Activated CD8-positive, alpha-beta T cell treated with anti-CD3 and anti-CD28 coated beads for 36 hours (primary cell): ENCODE measurements around the gene TNK2. TPM values are rescaled to one million over a fixed set of nuclear protein-coding genes. Genes with fewer than 3 reads are reported as not detected.

Experiments used
- ATAC-seq: fragments of 200-7000 bp; cut with Tn5 transposase; one replicate; pipeline ENCODE4 v1.10.0; 2021; ENCODE audit warnings: mild to moderate bottlenecking, moderate library complexity
- CTCF ChIA-PET: fragments of 350-600 bp; sonication (Branson Sonifier 250); formaldehyde crosslinking; loops from one replicate; lab custom pipeline; 2021; ENCODE audit warnings: antibody characterized with exemption; lab: Charles Lee
- POLR2A ChIA-PET: fragments of 350-600 bp; sonication (Branson Sonifier 250); formaldehyde crosslinking; loops from one replicate; lab custom pipeline; 2021; ENCODE audit warnings: antibody characterized with exemption; lab: Charles Lee
- DNase-seq: peaks from one replicate; pipeline ENCODE4 v3.0.0-alpha.2; 2020
- H3K27ac Mint-ChIP-seq: one replicate; pipeline ENCODE4 v1.8.0; 2021; ENCODE audit warnings: mild to moderate bottlenecking, mixed read lengths
- H3K27me3 Mint-ChIP-seq: one replicate; pipeline ENCODE4 v1.8.0; 2021; ENCODE audit warnings: mixed read lengths
- H3K36me3 Mint-ChIP-seq: one replicate; pipeline ENCODE4 v1.8.0; 2021; ENCODE audit warnings: low read depth, mixed read lengths
- H3K4me1 Mint-ChIP-seq: one replicate; pipeline ENCODE4 v1.8.0; 2021; ENCODE audit warnings: low read depth, mixed read lengths
- H3K4me3 Mint-ChIP-seq: one replicate; pipeline ENCODE4 v1.8.0; 2021; ENCODE audit warnings: mild to moderate bottlenecking, moderate library complexity, mixed read lengths
- H3K9me3 Mint-ChIP-seq: one replicate; pipeline ENCODE4 v1.8.0; 2021; ENCODE audit warnings: mixed read lengths
- intact Hi-C: fragments of 100-400 bp; cut with micrococcal nuclease; formaldehyde crosslinking; loops from one replicate; pipeline ENCODE4 v1.10.0; 2022
- total RNA-seq, 2 experiments: library from RNA; stranded (reverse); gene quantifications; one replicate each; pipeline ENCODE4 v1.2.3, GENCODE V29; 2021
- TF ChIP-seq, protein P1 (sequence below): fragments of 200-600 bp; IDR thresholded peaks from one replicate; pipeline ENCODE4 v1.8.0; 2022; ENCODE audit warnings: antibody characterized with exemption, mild to moderate bottlenecking

The TNK2 gene
- total RNA-seq, 2 experiments from 2014 or later, result 41.9 to 43.0 TPM

DNA sequence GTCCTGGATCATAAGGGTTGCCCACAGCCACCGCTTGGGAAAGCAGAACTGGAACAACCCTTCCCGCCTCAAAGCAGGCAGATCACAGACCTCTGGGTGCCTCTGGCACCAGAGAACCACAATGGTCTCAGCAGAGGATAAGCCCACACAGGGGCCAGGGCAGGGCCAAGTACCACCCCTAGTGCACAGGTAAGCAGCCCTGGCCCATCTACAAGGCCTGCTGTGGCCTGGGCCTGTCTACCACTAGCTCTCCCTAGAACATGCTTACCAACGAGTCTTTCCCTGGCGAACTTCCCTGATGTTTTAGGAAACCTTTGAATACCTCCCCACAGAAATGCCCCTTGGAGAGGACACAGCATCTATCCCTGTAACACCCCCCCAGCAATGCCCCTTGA is 28.3 kb downstream of the TNK2 start:
- Mint-ChIP-seq H3K27ac (no peak overlapping the region), H3K27me3 (no peaks in the 10 kb centered on the region), H3K4me3 (no peak overlapping the region), H3K4me1 (peaks cover 2% of the 10 kb centered on the region), H3K36me3 (peaks cover 3% of the 10 kb centered on the region), H3K9me3 (no peaks in the 10 kb centered on the region)
- POLR2A ChIA-PET, result no interaction called here
- TF ChIP-seq, protein P1, sequence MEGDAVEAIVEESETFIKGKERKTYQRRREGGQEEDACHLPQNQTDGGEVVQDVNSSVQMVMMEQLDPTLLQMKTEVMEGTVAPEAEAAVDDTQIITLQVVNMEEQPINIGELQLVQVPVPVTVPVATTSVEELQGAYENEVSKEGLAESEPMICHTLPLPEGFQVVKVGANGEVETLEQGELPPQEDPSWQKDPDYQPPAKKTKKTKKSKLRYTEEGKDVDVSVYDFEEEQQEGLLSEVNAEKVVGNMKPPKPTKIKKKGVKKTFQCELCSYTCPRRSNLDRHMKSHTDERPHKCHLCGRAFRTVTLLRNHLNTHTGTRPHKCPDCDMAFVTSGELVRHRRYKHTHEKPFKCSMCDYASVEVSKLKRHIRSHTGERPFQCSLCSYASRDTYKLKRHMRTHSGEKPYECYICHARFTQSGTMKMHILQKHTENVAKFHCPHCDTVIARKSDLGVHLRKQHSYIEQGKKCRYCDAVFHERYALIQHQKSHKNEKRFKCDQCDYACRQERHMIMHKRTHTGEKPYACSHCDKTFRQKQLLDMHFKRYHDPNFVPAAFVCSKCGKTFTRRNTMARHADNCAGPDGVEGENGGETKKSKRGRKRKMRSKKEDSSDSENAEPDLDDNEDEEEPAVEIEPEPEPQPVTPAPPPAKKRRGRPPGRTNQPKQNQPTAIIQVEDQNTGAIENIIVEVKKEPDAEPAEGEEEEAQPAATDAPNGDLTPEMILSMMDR, result no peak
- intact Hi-C loops, result no loop called here
- DNase-seq (no peak), ATAC-seq (no peak)
- CTCF ChIA-PET, result no interaction called here

DNA sequence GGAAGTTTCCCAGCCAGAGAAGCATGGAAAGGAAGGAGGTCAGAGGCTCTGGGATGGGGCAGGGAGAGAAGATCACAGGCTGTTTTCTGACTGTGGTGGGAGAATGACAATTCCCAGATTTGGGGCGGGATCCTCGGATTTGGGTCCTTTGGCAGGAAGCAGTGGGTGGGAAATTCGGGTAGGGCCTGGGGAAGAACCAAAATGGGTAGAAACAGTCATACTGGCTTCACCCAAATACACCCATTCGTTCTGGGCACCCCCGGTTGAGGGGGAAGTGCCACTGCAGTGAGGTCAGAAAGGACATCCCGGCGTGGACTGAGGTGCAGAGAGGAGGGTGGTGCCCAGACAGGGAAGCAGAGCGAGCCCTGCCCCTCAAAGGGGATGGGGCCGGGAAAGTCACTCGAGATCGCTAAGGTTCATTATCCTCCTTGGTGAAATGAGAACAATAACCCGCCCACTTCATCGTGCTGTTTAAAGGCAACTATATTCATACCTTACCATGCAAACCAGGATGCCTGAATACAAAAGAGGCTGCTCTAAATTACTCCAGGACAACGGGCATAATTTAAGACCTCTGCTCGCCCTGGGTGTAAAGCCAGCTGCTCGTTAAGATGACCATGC is 28.8 kb downstream of the TNK2 start:
- Mint-ChIP-seq H3K4me3 (no peak overlapping the region), H3K36me3 (peaks cover 3% of the 10 kb centered on the region), H3K9me3 (no peaks in the 10 kb centered on the region), H3K27ac (no peak overlapping the region), H3K4me1 (peaks cover 2% of the 10 kb centered on the region), H3K27me3 (no peaks in the 10 kb centered on the region)
- DNase-seq (no peak), ATAC-seq (no peak)
- TF ChIP-seq, protein P1, result no peak
- intact Hi-C loops, result no loop called here
- ChIA-PET POLR2A (no interaction called here), CTCF (no interaction called here)

DNA sequence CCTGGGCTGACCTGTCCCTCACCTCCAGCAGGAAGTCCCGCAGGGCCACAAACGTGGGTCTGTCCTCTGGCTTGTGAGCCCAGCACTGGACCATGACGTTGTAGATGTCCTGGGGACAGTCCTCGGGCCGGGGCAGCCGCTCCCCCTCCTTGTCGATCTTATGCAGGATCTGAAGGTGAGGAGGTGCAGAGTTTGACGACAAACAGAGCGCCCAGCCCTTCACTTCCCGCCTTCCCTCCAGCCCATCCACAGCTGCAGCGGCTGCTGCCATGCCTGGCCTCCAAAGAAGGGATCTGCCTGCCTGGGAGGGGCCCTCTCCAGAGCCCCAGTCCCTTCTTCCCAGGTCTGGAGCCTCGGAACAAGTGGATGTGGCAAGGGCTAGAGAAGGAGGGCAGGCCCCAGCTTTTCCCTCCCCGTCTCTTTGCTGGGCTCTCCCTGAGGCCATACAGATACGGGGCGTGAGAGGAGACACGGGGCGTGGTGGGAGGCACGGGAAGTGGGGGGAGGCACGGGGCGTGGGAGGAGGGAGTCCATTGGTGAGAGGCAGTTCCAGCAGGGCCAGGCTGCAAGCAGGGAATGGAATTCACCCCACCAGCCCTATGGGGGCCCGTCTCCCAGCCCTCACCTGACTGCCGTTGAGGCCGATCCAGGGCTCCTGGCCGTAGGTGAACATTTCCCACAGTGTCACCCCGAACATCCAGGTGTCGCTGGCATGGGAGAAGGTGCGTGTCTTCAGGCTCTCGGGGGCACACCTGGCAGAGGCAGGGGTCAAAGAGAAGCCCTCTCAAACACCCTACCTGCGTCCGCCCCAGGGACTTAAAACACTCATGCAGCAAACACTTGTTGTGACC is 29.7 kb downstream of the TNK2 start:
- Mint-ChIP-seq H3K9me3 (no peaks in the 10 kb centered on the region), H3K36me3 (peaks cover 3% of the 10 kb centered on the region), H3K4me1 (peaks cover 2% of the 10 kb centered on the region), H3K4me3 (no peak overlapping the region), H3K27me3 (no peaks in the 10 kb centered on the region), H3K27ac (no peak overlapping the region)
- TF ChIP-seq, protein P1, result no peak
- ATAC-seq, result no peak
- intact Hi-C loops, result no loop called here
- CTCF ChIA-PET, result no interaction called here
- no peak for DNase-seq
- POLR2A ChIA-PET, result no interaction called here

DNA sequence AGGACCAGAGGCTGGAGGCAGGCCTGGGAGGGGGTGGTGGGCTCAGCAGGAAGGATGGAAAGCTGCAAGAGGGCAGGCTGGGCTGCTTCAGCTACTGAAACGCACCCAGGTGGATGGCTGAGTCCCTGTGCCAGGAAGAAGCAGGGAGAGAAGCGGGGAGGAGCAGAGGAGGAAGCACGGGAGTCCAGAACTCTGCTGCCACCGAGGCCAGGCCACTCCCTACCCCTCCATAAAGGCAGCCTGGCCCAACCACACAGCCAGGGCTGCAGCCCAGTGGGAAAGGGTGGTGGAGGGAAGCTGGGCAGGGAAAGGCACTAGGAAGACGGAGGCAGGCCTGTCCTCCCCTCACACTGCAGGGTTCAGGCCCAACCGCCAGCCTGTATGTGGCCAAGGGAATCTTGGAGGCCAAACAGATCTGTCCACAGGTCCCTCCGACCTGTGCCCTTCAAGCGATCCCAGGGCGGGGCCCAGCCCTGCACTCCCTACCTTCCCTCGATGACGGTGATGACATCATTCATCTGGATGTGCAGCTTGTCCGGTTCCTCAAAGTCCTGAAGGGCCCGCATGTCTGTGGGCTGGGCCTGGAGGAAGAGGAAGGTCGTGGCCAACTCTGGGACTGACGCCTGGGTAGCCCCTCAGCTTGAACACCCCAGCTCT is 30.5 kb downstream of the TNK2 start:
- Mint-ChIP-seq H3K4me3 (no peak overlapping the region), H3K9me3 (no peaks in the 10 kb centered on the region), H3K4me1 (peaks cover 2% of the 10 kb centered on the region), H3K36me3 (peaks cover 3% of the 10 kb centered on the region), H3K27me3 (no peaks in the 10 kb centered on the region), H3K27ac (no peak overlapping the region)
- POLR2A ChIA-PET, result interaction anchor here (0.5 to 1.0 kb wide), 2 partner anchors 16 to 1116 kb away, joined by 3 to 4 read pairs; no protein-coding TSS in a partner anchor
- intact Hi-C loops, result no loop called here
- CTCF ChIA-PET, result no interaction called here
- TF ChIP-seq, protein P1, result no peak
- no peak for ATAC-seq
- no peak for DNase-seq
